Colonic mucosa (tissue), 4 donors: ENCODE results near the gene DOCK8. TPM values are rescaled to one million over a fixed set of nuclear protein-coding genes. Genes with fewer than 3 reads are reported as not detected.

Source experiments
- DNase-seq: peaks from one replicate; pipeline ENCODE4 v3.0.0-alpha.2; 2020
- H3K27ac ChIP-seq: fragments of 200-600 bp; one replicate; pipeline ENCODE4 v1.8.0; 2021
- H3K27me3 ChIP-seq: fragments of 200-600 bp; one replicate; pipeline ENCODE4 v1.8.0; 2021
- H3K36me3 ChIP-seq: fragments of 200-600 bp; one replicate; pipeline ENCODE4 v1.8.0; 2021
- H3K4me1 ChIP-seq: fragments of 200-600 bp; one replicate; pipeline ENCODE4 v1.8.0; 2021; ENCODE audit warnings: mild to moderate bottlenecking
- H3K4me3 ChIP-seq: fragments of 200-600 bp; one replicate; pipeline ENCODE4 v1.8.0; 2021
- H3K9ac ChIP-seq, 2 donors: one replicate each; pipeline ENCODE4 v1.7.0; 2013; ENCODE audit warnings: control low read depth in 2 of 2, low read depth in 2 of 2, low read length in 2 of 2
- H3K9me3 ChIP-seq: fragments of 200-600 bp; one replicate; pipeline ENCODE4 v1.8.0; 2021
- CTCF ChIP-seq: fragments of 200-600 bp; IDR thresholded peaks from one replicate; pipeline ENCODE4 v1.8.0; 2022; ENCODE audit warnings: antibody characterized with exemption, mild to moderate bottlenecking
- intact Hi-C: fragments of 100-400 bp; cut with DNase I; formaldehyde crosslinking; loops from one replicate; pipeline ENCODE4 v1.14.1; 2022
- total RNA-seq, 2 donors: library from RNA; stranded (reverse); fragmentation: NEBNext Ultra II Directional in 1 of 2; extraction: Animal tissue kit (Norgen Biotek cat#: 25700) in 1 of 2; gene quantifications; one replicate each; pipeline ENCODE4 v1.2.1, GENCODE V29; 2021
- donor health status: healthy.
- donor health status: DM: no; HTN: no; CAD: no.
- donor health status: DM: no; HTN: no; CAD: no.

DOCK8 gene
- total RNA-seq, 2 donors from 2014 or later = 5.8 to 7.1 TPM

- no peaks in the 10 kb centered on the region for H3K9me3 ChIP-seq
- no peaks in the 10 kb centered on the region for H3K36me3 ChIP-seq
- H3K4me1 ChIP-seq = no peaks in the 10 kb centered on the region
- H3K9ac ChIP-seq = no peak overlapping the region
- no peaks in the 10 kb centered on the region for H3K27me3 ChIP-seq
- TF ChIP-seq CTCF = no peak
- DNase-seq = no peak
- intact Hi-C loops = no loop called here
- H3K27ac ChIP-seq = no peak overlapping the region
- H3K4me3 ChIP-seq = no peak overlapping the region
Observed at GRCh38 chr9:446074-446699, 231.5 kb downstream of the DOCK8 start.

GRCh38 chr9:447230-448025, 232.8 kb downstream of the DOCK8 start:
- Histone ChIP-seq H3K9me3 (no peaks in the 10 kb centered on the region), H3K27ac (no peak overlapping the region), H3K36me3 (no peaks in the 10 kb centered on the region), H3K4me3 (no peak overlapping the region), H3K9ac (no peak overlapping the region), H3K27me3 (no peaks in the 10 kb centered on the region), H3K4me1 (no peaks in the 10 kb centered on the region)
- intact Hi-C loops = no loop called here
- peak; percentile 34 for DNase-seq
- TF ChIP-seq CTCF = no peak

- intact Hi-C loops = no loop called here
- no peak for DNase-seq
Observed at GRCh38 chr9:450057-450456, 235.4 kb downstream of the DOCK8 start.

GRCh38 chr9:450561-450960, 235.9 kb downstream of the DOCK8 start:
- H3K4me3 ChIP-seq = no peak overlapping the region
- no peak for DNase-seq
- no peaks in the 10 kb centered on the region for H3K27me3 ChIP-seq
- H3K27ac ChIP-seq = no peak overlapping the region
- no peaks in the 10 kb centered on the region for H3K36me3 ChIP-seq
- intact Hi-C loops = no loop called here
- TF ChIP-seq CTCF = no peak
- no peaks in the 10 kb centered on the region for H3K4me1 ChIP-seq
- H3K9ac ChIP-seq = no peak overlapping the region
- no peaks in the 10 kb centered on the region for H3K9me3 ChIP-seq

More at GRCh38 chr9:450057-450456, 235.4 kb downstream of the DOCK8 start:
- TF ChIP-seq CTCF = no peak
- H3K36me3 ChIP-seq = no peaks in the 10 kb centered on the region
- no peak overlapping the region for H3K9ac ChIP-seq
- no peak overlapping the region for H3K4me3 ChIP-seq
- H3K27ac ChIP-seq = no peak overlapping the region
- no peaks in the 10 kb centered on the region for H3K4me1 ChIP-seq
- H3K9me3 ChIP-seq = no peaks in the 10 kb centered on the region
- H3K27me3 ChIP-seq = no peaks in the 10 kb centered on the region

- intact Hi-C loops = no loop called here
- TF ChIP-seq CTCF = no peak
- no peak overlapping the region for H3K4me3 ChIP-seq
- no peaks in the 10 kb centered on the region for H3K36me3 ChIP-seq
- no peaks in the 10 kb centered on the region for H3K4me1 ChIP-seq
- no peak for DNase-seq
- no peaks in the 10 kb centered on the region for H3K27me3 ChIP-seq
- H3K27ac ChIP-seq = no peak overlapping the region
- no peaks in the 10 kb centered on the region for H3K9me3 ChIP-seq
- no peak overlapping the region for H3K9ac ChIP-seq
Observed at GRCh38 chr9:453832-454231, 239.2 kb downstream of the DOCK8 start.
